GM23338 (cell line): Measurements from ENCODE around the gene ADRA2B. TPM values are rescaled to one million over a fixed set of nuclear protein-coding genes. Genes with fewer than 3 reads are reported as not detected.

Source experiments
- ATAC-seq: fragments of 200-7000 bp; cut with Tn5 transposase; 3 replicates; pipeline ENCODE4 v1.9.1; 2020
- DNase-seq: peaks from one replicate; pipeline ENCODE4 v3.0.0-alpha.2; 2015; ENCODE audit warnings: low spot score
- H2AFZ ChIP-seq: fragments of 200-600 bp; sonication (generic); 2 replicates; pipeline ENCODE4 v1.8.0; 2016; ENCODE audit warnings: antibody characterized with exemption, mild to moderate bottlenecking, moderate library complexity
- H3F3A ChIP-seq: fragments of 200-600 bp; sonication (generic); replicated peaks from 2 replicates; pipeline ENCODE4 v1.8.0; 2017; ENCODE audit warnings: antibody characterized with exemption, mixed run types, low read depth
- H3K27ac ChIP-seq: fragments of 200-600 bp; sonication (generic); 2 replicates; pipeline ENCODE4 v1.6.1; 2016; ENCODE audit warnings: low read depth
- H3K27me3 ChIP-seq: fragments of 200-600 bp; sonication (generic); 2 replicates; pipeline ENCODE4 v1.8.0; 2016; ENCODE audit warnings: mild to moderate bottlenecking, mixed run types, moderate library complexity; ENCODE audit not compliant: insufficient read depth
- H3K36me3 ChIP-seq: fragments of 200-600 bp; sonication (generic); 2 replicates; pipeline ENCODE4 v1.8.0; 2016; ENCODE audit warnings: mild to moderate bottlenecking; ENCODE audit not compliant: insufficient read depth
- H3K4me1 ChIP-seq: fragments of 200-600 bp; sonication (generic); 2 replicates; pipeline ENCODE4 v1.8.0; 2016; ENCODE audit warnings: mild to moderate bottlenecking, moderate library complexity; ENCODE audit not compliant: insufficient read depth
- H3K4me2 ChIP-seq: fragments of 200-600 bp; sonication (generic); 2 replicates; pipeline ENCODE4 v1.7.1; 2017; ENCODE audit warnings: mixed run types
- H3K4me3 ChIP-seq: fragments of 200-600 bp; sonication (generic); 2 replicates; pipeline ENCODE4 v1.6.1; 2016; ENCODE audit warnings: mixed run types
- H3K79me2 ChIP-seq: fragments of 200-600 bp; sonication (generic); replicated peaks from 2 replicates; pipeline ENCODE4 v1.8.0; 2017; ENCODE audit warnings: mild to moderate bottlenecking; ENCODE audit not compliant: insufficient read depth
- H3K9me2 ChIP-seq: fragments of 200-600 bp; sonication (generic); 2 replicates; pipeline ENCODE4 v1.8.0; 2017; ENCODE audit not compliant: insufficient read depth
- H4K20me1 ChIP-seq: fragments of 200-600 bp; sonication (generic); replicated peaks from 2 replicates; pipeline ENCODE4 v1.8.0; 2017; ENCODE audit warnings: mild to moderate bottlenecking; ENCODE audit not compliant: insufficient read depth
- H3K27ac Mint-ChIP-seq: 2 replicates; pipeline ENCODE4 v1.8.0; 2020; ENCODE audit warnings: inconsistent platforms, mild to moderate bottlenecking, moderate library complexity, mixed read lengths
- H3K27me3 Mint-ChIP-seq: 3 replicates; pipeline ENCODE4 v1.8.0; 2022; ENCODE audit warnings: low read depth, mild to moderate bottlenecking, moderate library complexity, mixed read lengths, inconsistent platforms; ENCODE audit not compliant: insufficient read depth, poor library complexity
- H3K36me3 Mint-ChIP-seq: 3 replicates; pipeline ENCODE4 v1.8.0; 2021; ENCODE audit warnings: low read depth, mild to moderate bottlenecking, inconsistent platforms, moderate library complexity, mixed read lengths
- H3K4me1 Mint-ChIP-seq: 3 replicates; pipeline ENCODE4 v1.8.0; 2020; ENCODE audit warnings: mild to moderate bottlenecking, inconsistent platforms, mixed read lengths
- H3K4me3 Mint-ChIP-seq: 3 replicates; pipeline ENCODE4 v1.8.0; 2021; ENCODE audit warnings: moderate library complexity, mild to moderate bottlenecking, inconsistent platforms, mixed read lengths
- H3K9me3 Mint-ChIP-seq: 3 replicates; pipeline ENCODE4 v1.8.0; 2020; ENCODE audit warnings: moderate library complexity, mild to moderate bottlenecking, inconsistent platforms, mixed read lengths
- EZH2 ChIP-seq: fragments of 200-600 bp; sonication (generic); IDR thresholded peaks from one replicate; pipeline ENCODE4 v1.8.0; 2017; ENCODE audit warnings: antibody characterized with exemption, mild to moderate bottlenecking, low read depth; ENCODE audit not compliant: unreplicated experiment
- POLR2AphosphoS5 ChIP-seq: IDR thresholded peaks from 2 replicates; pipeline ENCODE4 v1.6.1; 2016; ENCODE audit warnings: antibody characterized with exemption, low read depth
- STAT1 ChIP-seq: IDR thresholded peaks from one replicate; pipeline ENCODE4 v1.6.1; 2016; ENCODE audit warnings: antibody characterized with exemption; ENCODE audit not compliant: unreplicated experiment
- ZNF114 ChIP-seq: fragments of 250-450 bp; sonication (Bioruptor Pico); IDR thresholded peaks from 2 replicates; pipeline ENCODE4 v1.5.0; 2020; ENCODE audit warnings: mild to moderate bottlenecking, moderate library complexity
- polyA plus RNA-seq: library from polyadenylated mRNA; unstranded; fragments of >200 nt; fragmentation: Nextera tagmentation; extraction: Ambion mirVana; gene quantifications from 2 replicates; pipeline ENCODE4 v1.2.1, GENCODE V29; 2016
- total RNA-seq: library from RNA; depleted of rRNA; stranded (reverse); fragments of >200 nt; shearing (Covaris generic); gene quantifications from 2 replicates; pipeline ENCODE4 v1.2.3, GENCODE V29; 2014
- TF ChIP-seq, protein P1 (sequence below): fragments of 250-450 bp; sonication (Bioruptor Pico); IDR thresholded peaks from 2 replicates; pipeline ENCODE4 v1.5.0; 2020; ENCODE audit warnings: mild to moderate bottlenecking, moderate library complexity
- TF ChIP-seq, protein P2 (sequence below): IDR thresholded peaks from one replicate; pipeline ENCODE4 v1.6.1; 2018; ENCODE audit warnings: antibody characterized with exemption; ENCODE audit not compliant: unreplicated experiment

ADRA2B gene
- total and polyA plus RNA-seq, 2 experiments from 2014 or later, result 1.7 to 5.9 TPM

DNA sequence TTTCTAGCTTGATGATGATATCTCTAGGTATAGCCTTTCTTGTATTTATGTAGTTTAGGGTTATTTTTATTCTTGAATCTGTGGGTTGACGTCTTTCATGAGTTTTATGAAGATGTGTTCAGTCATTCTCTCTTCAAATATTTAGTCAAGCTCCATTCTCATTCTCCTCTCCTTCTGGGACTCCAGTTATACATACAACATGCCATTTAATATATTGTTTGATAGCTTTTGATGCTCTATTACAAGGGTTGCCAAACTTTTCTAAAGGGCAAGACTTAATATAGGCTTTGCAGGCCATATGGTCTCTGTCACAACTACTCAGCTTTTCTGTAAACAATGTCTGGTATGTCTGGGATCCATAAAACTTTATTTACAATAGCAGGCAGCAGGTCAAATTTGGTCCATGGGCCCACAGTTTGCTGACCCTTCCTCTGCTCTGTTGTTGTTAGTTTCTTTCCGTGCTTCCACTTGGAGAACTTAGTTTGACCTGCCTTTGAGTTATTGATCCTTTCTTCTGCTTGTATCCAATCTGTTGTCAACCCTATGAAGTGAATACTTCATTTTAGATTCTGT, 41.1 kb downstream of the ADRA2B start:
- Mint-ChIP-seq H3K9me3 (no peaks in the 10 kb centered on the region), H3K4me1 (no peaks in the 10 kb centered on the region; the same call in 2 of the 3 replicates), H3K27me3 (peaks cover 3% of the 10 kb centered on the region), H3K4me3 (no peak overlapping the region), H3K36me3 (no peaks in the 10 kb centered on the region), H3K27ac (no peak overlapping the region)
- no peak overlapping the region for H3K4me2 ChIP-seq
- H3K79me2 ChIP-seq, result no peaks in the 10 kb centered on the region
- H3K27ac ChIP-seq, result no peak overlapping the region
- no peak overlapping the region for H3K4me3 ChIP-seq
- H2AFZ ChIP-seq, result no peak overlapping the region
- TF ChIP-seq, protein P1, sequence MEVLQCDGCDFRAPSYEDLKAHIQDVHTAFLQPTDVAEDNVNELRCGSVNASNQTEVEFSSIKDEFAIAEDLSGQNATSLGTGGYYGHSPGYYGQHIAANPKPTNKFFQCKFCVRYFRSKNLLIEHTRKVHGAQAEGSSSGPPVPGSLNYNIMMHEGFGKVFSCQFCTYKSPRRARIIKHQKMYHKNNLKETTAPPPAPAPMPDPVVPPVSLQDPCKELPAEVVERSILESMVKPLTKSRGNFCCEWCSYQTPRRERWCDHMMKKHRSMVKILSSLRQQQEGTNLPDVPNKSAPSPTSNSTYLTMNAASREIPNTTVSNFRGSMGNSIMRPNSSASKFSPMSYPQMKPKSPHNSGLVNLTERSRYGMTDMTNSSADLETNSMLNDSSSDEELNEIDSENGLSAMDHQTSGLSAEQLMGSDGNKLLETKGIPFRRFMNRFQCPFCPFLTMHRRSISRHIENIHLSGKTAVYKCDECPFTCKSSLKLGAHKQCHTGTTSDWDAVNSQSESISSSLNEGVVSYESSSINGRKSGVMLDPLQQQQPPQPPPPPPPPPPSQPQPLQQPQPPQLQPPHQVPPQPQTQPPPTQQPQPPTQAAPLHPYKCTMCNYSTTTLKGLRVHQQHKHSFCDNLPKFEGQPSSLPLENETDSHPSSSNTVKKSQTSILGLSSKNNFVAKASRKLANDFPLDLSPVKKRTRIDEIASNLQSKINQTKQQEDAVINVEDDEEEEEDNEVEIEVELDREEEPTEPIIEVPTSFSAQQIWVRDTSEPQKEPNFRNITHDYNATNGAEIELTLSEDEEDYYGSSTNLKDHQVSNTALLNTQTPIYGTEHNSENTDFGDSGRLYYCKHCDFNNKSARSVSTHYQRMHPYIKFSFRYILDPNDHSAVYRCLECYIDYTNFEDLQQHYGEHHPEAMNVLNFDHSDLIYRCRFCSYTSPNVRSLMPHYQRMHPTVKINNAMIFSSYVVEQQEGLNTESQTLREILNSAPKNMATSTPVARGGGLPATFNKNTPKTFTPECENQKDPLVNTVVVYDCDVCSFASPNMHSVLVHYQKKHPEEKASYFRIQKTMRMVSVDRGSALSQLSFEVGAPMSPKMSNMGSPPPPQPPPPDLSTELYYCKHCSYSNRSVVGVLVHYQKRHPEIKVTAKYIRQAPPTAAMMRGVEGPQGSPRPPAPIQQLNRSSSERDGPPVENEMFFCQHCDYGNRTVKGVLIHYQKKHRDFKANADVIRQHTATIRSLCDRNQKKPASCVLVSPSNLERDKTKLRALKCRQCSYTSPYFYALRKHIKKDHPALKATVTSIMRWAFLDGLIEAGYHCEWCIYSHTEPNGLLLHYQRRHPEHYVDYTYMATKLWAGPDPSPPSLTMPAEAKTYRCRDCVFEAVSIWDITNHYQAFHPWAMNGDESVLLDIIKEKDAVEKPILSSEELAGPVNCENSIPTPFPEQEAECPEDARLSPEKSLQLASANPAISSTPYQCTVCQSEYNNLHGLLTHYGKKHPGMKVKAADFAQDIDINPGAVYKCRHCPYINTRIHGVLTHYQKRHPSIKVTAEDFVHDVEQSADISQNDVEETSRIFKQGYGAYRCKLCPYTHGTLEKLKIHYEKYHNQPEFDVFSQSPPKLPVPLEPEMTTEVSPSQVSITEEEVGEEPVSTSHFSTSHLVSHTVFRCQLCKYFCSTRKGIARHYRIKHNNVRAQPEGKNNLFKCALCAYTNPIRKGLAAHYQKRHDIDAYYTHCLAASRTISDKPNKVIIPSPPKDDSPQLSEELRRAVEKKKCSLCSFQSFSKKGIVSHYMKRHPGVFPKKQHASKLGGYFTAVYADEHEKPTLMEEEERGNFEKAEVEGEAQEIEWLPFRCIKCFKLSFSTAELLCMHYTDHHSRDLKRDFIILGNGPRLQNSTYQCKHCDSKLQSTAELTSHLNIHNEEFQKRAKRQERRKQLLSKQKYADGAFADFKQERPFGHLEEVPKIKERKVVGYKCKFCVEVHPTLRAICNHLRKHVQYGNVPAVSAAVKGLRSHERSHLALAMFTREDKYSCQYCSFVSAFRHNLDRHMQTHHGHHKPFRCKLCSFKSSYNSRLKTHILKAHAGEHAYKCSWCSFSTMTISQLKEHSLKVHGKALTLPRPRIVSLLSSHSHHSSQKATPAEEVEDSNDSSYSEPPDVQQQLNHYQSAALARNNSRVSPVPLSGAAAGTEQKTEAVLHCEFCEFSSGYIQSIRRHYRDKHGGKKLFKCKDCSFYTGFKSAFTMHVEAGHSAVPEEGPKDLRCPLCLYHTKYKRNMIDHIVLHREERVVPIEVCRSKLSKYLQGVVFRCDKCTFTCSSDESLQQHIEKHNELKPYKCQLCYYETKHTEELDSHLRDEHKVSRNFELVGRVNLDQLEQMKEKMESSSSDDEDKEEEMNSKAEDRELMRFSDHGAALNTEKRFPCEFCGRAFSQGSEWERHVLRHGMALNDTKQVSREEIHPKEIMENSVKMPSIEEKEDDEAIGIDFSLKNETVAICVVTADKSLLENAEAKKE, result no peak
- TF ChIP-seq POLR2AphosphoS5 (no peak), STAT1 (no peak), EZH2 (no peak), ZNF114 (CRISPR knock-in tag) (no peak)
- TF ChIP-seq, protein P2, sequence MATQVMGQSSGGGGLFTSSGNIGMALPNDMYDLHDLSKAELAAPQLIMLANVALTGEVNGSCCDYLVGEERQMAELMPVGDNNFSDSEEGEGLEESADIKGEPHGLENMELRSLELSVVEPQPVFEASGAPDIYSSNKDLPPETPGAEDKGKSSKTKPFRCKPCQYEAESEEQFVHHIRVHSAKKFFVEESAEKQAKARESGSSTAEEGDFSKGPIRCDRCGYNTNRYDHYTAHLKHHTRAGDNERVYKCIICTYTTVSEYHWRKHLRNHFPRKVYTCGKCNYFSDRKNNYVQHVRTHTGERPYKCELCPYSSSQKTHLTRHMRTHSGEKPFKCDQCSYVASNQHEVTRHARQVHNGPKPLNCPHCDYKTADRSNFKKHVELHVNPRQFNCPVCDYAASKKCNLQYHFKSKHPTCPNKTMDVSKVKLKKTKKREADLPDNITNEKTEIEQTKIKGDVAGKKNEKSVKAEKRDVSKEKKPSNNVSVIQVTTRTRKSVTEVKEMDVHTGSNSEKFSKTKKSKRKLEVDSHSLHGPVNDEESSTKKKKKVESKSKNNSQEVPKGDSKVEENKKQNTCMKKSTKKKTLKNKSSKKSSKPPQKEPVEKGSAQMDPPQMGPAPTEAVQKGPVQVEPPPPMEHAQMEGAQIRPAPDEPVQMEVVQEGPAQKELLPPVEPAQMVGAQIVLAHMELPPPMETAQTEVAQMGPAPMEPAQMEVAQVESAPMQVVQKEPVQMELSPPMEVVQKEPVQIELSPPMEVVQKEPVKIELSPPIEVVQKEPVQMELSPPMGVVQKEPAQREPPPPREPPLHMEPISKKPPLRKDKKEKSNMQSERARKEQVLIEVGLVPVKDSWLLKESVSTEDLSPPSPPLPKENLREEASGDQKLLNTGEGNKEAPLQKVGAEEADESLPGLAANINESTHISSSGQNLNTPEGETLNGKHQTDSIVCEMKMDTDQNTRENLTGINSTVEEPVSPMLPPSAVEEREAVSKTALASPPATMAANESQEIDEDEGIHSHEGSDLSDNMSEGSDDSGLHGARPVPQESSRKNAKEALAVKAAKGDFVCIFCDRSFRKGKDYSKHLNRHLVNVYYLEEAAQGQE, result no peak
- no peak for ATAC-seq
- H3K4me1 ChIP-seq, result no peaks in the 10 kb centered on the region
- no peaks in the 10 kb centered on the region for H3K27me3 ChIP-seq
- DNase-seq, result no peak
- no peaks in the 10 kb centered on the region for H4K20me1 ChIP-seq
- H3F3A ChIP-seq, result no peaks in the 10 kb centered on the region
- no peaks in the 10 kb centered on the region for H3K9me2 ChIP-seq
- H3K36me3 ChIP-seq, result no peaks in the 10 kb centered on the region
